ENCODE results near the gene PCDHGC3.

PCDHGC3 gene

DNA sequence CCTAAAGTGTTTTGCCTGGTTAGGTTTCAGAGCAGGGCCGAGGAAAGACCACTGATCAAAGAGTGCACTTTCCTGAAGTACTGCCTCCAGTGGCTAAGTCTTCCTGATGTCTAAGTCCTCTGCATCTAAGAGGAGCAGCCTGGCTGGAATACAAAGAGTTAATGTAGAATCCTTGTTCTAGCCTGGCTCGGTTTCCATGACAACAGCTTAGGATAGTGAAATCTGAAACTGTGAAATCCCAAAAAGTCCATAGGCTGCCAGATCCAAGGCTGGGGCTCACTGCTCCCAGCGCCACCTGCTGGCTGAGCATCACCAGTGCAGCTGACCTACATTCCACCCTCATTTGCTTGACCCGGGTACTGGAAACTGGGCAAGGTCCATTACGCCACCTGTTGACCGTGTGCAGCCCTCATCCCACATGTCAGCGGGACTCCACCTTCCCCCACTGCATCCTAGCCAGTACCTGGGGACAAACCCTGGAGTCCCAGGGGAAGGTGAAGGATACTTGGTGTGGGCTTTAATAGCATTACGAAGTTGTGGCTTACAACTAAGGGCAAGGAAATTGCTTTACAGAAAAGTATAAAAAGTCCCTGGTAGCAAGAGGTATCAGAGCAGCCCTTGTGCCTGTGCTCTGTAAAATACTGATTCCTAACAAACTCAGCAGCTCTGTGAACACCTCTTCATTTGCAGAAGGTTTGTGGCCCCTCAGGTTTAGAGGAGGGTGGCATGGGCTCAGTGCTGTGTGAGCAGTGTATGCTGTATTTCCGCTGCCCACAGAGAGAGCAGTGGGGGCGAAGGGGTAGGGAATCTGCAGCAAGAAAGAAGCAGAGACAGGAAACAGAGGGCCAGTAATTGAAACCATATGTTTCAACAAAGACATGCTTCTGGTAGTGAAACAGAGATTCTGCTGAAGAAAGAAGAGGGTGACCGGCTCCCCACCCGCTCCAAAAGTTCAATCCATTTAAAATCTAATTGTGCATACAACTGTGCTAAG is 49.1 kb downstream of the PCDHGC3 start:
- DNase-seq, result peak; percentile 94 to 98

DNA sequence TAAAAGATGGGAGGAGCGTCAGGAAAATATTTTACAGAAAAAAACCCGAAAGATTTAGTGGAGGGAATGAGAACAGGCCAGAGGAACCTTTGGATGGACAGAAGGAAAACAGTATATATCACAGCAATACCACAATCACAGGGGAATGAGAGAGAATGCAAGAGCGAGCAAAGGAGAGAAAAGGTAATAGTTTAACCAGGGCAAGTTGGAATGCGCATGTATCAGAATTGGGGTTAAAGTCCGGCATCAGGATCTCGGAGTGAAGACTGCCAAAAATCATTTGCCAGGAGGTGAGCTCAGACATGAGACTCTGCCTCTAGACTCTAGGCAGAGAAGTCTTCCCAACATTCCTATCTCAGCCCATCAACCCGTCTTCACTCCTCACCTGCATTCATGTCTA is 49.9 kb downstream of the PCDHGC3 start:
- DNase-seq, result no peak

DNA sequence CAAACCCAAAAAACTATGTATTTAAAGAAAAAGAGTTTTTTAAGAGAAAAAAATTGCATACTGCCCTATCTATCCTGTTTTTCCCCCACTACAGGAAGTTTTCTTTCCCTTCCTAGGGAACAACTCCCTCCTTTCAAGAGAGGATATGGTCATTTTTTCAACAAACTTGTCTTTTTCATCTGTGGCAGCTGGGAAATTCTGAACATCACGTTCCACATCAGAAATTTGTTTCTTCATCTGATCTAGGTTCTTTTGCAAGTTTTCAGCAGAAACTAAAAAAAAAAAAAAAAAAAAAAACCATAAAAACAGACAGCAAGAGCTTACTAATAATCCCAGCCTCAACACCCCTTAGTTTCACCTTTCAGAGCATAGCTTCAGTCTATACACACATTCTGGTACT is 51.7 kb downstream of the PCDHGC3 start:
- DNase-seq, result no peak

All from inflammatory macrophage treated with lipopolysaccharide for 1 hour (primary cell).